Measurements from ENCODE around the gene CWC22. TPM values are rescaled to one million over a fixed set of nuclear protein-coding genes. Genes with fewer than 3 reads are reported as not detected.

Gene CWC22
- polyA plus RNA-seq, 4 donors = 9.2 to 26.1 (median 9.8) TPM

DNA sequence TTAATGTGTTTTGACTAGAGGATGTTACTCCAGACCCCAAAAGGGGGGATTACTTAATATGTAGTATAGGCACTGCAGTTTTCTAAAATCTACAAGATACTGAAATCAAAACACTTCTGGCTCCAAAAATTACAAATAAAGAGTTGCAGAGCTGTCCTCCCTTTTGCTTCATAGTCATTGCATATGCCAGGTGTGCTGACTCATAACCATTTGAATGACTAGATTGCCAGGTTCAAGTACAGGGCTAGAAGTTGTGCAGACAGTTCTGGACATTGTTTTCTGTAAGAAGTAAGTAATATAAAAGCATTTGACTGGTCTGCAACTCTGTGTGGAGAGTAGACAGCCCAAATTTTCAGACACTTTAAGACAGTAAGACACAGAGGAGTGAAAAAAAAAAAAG lies 6.7 kb downstream of the CWC22 start:
- H3K36me3 ChIP-seq (ENCODE audit: control insufficient read depth in 3 of 3, insufficient read depth in 2 of 3, low read depth in 1 of 3, low read length in 3 of 3) = no peaks in the 10 kb centered on the region
- no peaks in the 10 kb centered on the region for H3K27me3 ChIP-seq (ENCODE audit: control insufficient read depth in 3 of 3, insufficient read depth in 3 of 3, low read length in 3 of 3)
- no peak overlapping the region for H3K4me3 ChIP-seq (ENCODE audit: low read depth in 1 of 3, low read length in 3 of 3)
- H3K27ac ChIP-seq (ENCODE audit: low read depth in 1 of 3, low read length in 2 of 3) = no peak overlapping the region
- H3K4me1 ChIP-seq (ENCODE audit: control insufficient read depth in 3 of 3, insufficient read depth in 2 of 3, low read depth in 1 of 3, low read length in 2 of 3) = peaks cover 0 to 5% (median 3%) of the 10 kb centered on the region in 3 donors
- no peak for FAIRE-seq
- H3K9me3 ChIP-seq (ENCODE audit: control insufficient read depth in 2 of 2, insufficient read depth in 1 of 2, low read depth in 1 of 2, low read length in 1 of 2) = no peaks in the 10 kb centered on the region
- DNase-seq = no peak

DNA sequence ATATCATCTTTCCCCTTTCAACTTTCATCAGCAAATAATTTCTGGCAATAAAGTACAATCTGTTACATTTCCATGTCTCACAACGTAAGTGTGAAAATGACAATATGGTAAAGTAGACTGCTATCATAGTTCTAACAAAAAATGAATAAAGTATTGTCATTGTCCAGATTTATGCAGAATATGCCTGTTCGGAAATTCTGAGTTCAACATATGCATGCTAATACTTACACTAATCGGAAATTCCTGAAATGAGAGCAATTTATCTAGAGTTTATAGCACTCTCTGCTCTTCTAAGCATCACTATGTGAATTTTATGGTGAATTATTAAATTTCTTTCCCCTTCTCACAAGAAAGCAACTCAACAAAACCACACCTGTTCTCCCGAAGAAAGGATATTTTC lies 8.1 kb downstream of the CWC22 start:
- 95 to 97% (median 96%) methylated on average over 4 of the region's 4 CpGs for WGBS, 3 donors
- H3K36me3 ChIP-seq (ENCODE audit: control insufficient read depth in 3 of 3, insufficient read depth in 2 of 3, low read depth in 1 of 3, low read length in 3 of 3) = no peaks in the 10 kb centered on the region
- H3K4me3 ChIP-seq (ENCODE audit: low read depth in 1 of 3, low read length in 3 of 3) = no peak overlapping the region
- H3K9me3 ChIP-seq (ENCODE audit: control insufficient read depth in 2 of 2, insufficient read depth in 1 of 2, low read depth in 1 of 2, low read length in 1 of 2) = no peaks in the 10 kb centered on the region
- DNase-seq = no peak
- H3K27me3 ChIP-seq (ENCODE audit: control insufficient read depth in 3 of 3, insufficient read depth in 3 of 3, low read length in 3 of 3) = no peaks in the 10 kb centered on the region
- H3K4me1 ChIP-seq (ENCODE audit: control insufficient read depth in 3 of 3, insufficient read depth in 2 of 3, low read depth in 1 of 3, low read length in 2 of 3) = peaks cover 0 to 5% (median 3%) of the 10 kb centered on the region in 3 donors
- no peak for FAIRE-seq
- no peak overlapping the region for H3K27ac ChIP-seq (ENCODE audit: low read depth in 1 of 3, low read length in 2 of 3)

DNA sequence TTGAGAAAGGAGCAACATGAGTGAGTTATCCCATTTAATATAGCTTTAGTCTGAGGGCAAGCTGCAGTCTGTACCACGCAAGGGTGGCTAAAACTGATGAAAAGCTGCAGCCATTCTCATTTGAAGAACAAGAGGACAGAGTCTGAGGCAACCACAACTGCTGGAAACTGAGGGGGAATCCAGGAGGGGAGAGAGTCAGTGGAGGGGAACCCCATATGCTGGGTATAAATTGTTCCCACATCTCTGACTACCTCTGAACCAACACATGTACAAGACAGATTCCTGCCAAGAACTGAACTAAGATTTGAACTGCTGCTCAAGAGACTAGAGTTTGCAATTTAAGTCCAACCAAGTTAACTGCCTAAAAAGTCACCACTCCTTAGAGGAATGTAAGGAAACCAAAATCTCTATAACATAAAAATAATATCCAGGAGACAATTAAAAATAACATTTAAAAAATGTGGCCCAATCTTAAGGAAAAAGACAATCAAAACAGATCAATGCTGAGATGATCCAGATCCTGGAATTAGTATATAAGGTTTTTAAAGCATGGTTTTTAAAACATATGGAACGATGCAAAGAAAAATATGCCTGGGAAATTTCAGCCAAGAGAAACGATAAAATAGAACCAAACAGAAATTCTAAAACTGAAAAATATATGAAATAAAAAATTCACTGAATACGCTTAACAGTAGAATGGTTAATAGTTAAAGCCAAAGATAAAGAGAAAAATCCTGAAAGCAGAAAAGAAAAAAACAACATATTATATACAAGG lies 11.2 kb downstream of the CWC22 start:
- Histone ChIP-seq H3K9me3 (ENCODE audit: control insufficient read depth in 2 of 2, insufficient read depth in 1 of 2, low read depth in 1 of 2, low read length in 1 of 2) (no peaks in the 10 kb centered on the region), H3K27me3 (ENCODE audit: control insufficient read depth in 3 of 3, insufficient read depth in 3 of 3, low read length in 3 of 3) (no peaks in the 10 kb centered on the region), H3K36me3 (ENCODE audit: control insufficient read depth in 3 of 3, insufficient read depth in 2 of 3, low read depth in 1 of 3, low read length in 3 of 3) (peaks cover 0 to 6% (median 5%) of the 10 kb centered on the region in 3 donors), H3K27ac (ENCODE audit: low read depth in 1 of 3, low read length in 2 of 3) (no peak overlapping the region), H3K4me3 (ENCODE audit: low read depth in 1 of 3, low read length in 3 of 3) (no peak overlapping the region), H3K4me1 (ENCODE audit: control insufficient read depth in 3 of 3, insufficient read depth in 2 of 3, low read depth in 1 of 3, low read length in 2 of 3) (no peaks in the 10 kb centered on the region)
- 93 to 97% (median 97%) methylated on average over 4 of the region's 4 CpGs for WGBS, 3 donors
- DNase-seq = no peak
- no peak for FAIRE-seq

- WGBS, 3 donors = 88 to 97% (median 90%) methylated on average over 4 of the region's 4 CpGs
- H3K27me3 ChIP-seq (ENCODE audit: control insufficient read depth in 3 of 3, insufficient read depth in 3 of 3, low read length in 3 of 3) = no peaks in the 10 kb centered on the region
- H3K4me3 ChIP-seq (ENCODE audit: low read depth in 1 of 3, low read length in 3 of 3) = no peak overlapping the region
- H3K4me1 ChIP-seq (ENCODE audit: control insufficient read depth in 3 of 3, insufficient read depth in 2 of 3, low read depth in 1 of 3, low read length in 2 of 3) = no peaks in the 10 kb centered on the region
- H3K27ac ChIP-seq (ENCODE audit: low read depth in 1 of 3, low read length in 2 of 3) = no peak overlapping the region
- no peaks in the 10 kb centered on the region for H3K9me3 ChIP-seq (ENCODE audit: control insufficient read depth in 2 of 2, insufficient read depth in 1 of 2, low read depth in 1 of 2, low read length in 1 of 2)
- DNase-seq (no peak), FAIRE-seq (no peak)
- peaks cover 0 to 11% (median 10%) of the 10 kb centered on the region in 3 donors for H3K36me3 ChIP-seq (ENCODE audit: control insufficient read depth in 3 of 3, insufficient read depth in 2 of 3, low read depth in 1 of 3, low read length in 3 of 3)
Measured at GRCh38 chr2:179991344-179991743, 15.8 kb downstream of the CWC22 start.

- no peaks in the 10 kb centered on the region for H3K9me3 ChIP-seq (ENCODE audit: control insufficient read depth in 2 of 2, insufficient read depth in 1 of 2, low read depth in 1 of 2, low read length in 1 of 2)
- no peak for DNase-seq
- WGBS, 3 donors = 74 to 75% (median 75%) methylated on average over 5 of the region's 5 CpGs
- no peak overlapping the region for H3K4me3 ChIP-seq (ENCODE audit: low read depth in 1 of 3, low read length in 3 of 3)
- no peaks in the 10 kb centered on the region for H3K27me3 ChIP-seq (ENCODE audit: control insufficient read depth in 3 of 3, insufficient read depth in 3 of 3, low read length in 3 of 3)
- no peak for FAIRE-seq
- H3K4me1 ChIP-seq (ENCODE audit: control insufficient read depth in 3 of 3, insufficient read depth in 2 of 3, low read depth in 1 of 3, low read length in 2 of 3) = no peaks in the 10 kb centered on the region
- H3K27ac ChIP-seq (ENCODE audit: low read depth in 1 of 3, low read length in 2 of 3) = no peak overlapping the region
- H3K36me3 ChIP-seq (ENCODE audit: control insufficient read depth in 3 of 3, insufficient read depth in 2 of 3, low read depth in 1 of 3, low read length in 3 of 3) = peaks cover 0 to 12% (median 11%) of the 10 kb centered on the region in 3 donors
Measured at GRCh38 chr2:179990676-179991317, 16.3 kb downstream of the CWC22 start.

- Histone ChIP-seq H3K27me3 (ENCODE audit: control insufficient read depth in 3 of 3, insufficient read depth in 3 of 3, low read length in 3 of 3) (no peaks in the 10 kb centered on the region), H3K4me1 (ENCODE audit: control insufficient read depth in 3 of 3, insufficient read depth in 2 of 3, low read depth in 1 of 3, low read length in 2 of 3) (no peaks in the 10 kb centered on the region), H3K4me3 (ENCODE audit: low read depth in 1 of 3, low read length in 3 of 3) (no peak overlapping the region), H3K27ac (ENCODE audit: low read depth in 1 of 3, low read length in 2 of 3) (no peak overlapping the region), H3K36me3 (ENCODE audit: control insufficient read depth in 3 of 3, insufficient read depth in 2 of 3, low read depth in 1 of 3, low read length in 3 of 3) (peaks cover 0 to 17% (median 11%) of the 10 kb centered on the region in 3 donors), H3K9me3 (ENCODE audit: control insufficient read depth in 2 of 2, insufficient read depth in 1 of 2, low read depth in 1 of 2, low read length in 1 of 2) (no peaks in the 10 kb centered on the region)
- 70 to 100% (median 94%) methylated on average over 1 of the region's 1 CpG for WGBS, 3 donors
- DNase-seq (no peak), FAIRE-seq (no peak)
Measured at GRCh38 chr2:179987916-179988315, 19.2 kb downstream of the CWC22 start.

DNA sequence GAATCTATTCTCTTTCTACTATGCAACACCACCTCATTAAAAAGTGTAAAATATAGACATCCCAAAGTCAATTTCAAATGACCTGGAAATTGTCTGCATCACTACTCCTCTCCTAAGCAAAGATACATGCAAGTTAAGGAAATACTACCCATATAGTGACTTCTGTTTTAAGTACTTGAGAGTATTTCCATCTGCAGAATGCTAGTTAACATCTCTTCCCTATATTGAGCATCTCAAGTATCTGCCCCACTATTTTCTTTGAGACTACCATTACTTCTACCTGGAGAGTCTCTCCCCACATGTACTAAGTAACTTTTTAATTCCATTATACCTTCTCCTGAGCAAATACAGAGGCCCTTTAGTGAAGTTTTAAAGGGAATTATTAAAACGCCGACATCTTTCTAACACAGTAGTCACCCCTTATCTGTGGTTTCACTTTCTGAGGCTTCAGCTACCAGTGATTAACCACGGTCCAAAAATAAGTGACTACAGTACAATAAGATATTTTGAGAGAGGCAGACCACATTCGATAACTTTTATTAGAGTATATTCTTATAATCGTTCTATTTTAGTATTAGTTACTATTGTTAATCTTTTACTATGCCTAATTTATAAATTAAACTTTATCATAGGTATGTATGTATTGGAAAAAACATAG lies 21.8 kb downstream of the CWC22 start:
- WGBS, 3 donors = 69 to 82% (median 69%) methylated on average over 5 of the region's 5 CpGs

GRCh38 chr2:179983250-179983932 lies 23.7 kb downstream of the CWC22 start:
- no peaks in the 10 kb centered on the region for H3K4me1 ChIP-seq (ENCODE audit: control insufficient read depth in 3 of 3, insufficient read depth in 2 of 3, low read depth in 1 of 3, low read length in 2 of 3)
- H3K4me3 ChIP-seq (ENCODE audit: low read depth in 1 of 3, low read length in 3 of 3) = no peak overlapping the region
- DNase-seq (no peak), FAIRE-seq (no peak)
- peaks cover 8% of the 10 kb centered on the region in 3 donors for H3K36me3 ChIP-seq (ENCODE audit: control insufficient read depth in 3 of 3, insufficient read depth in 2 of 3, low read depth in 1 of 3, low read length in 3 of 3)
- no peaks in the 10 kb centered on the region for H3K9me3 ChIP-seq (ENCODE audit: control insufficient read depth in 2 of 2, insufficient read depth in 1 of 2, low read depth in 1 of 2, low read length in 1 of 2)
- no peaks in the 10 kb centered on the region for H3K27me3 ChIP-seq (ENCODE audit: control insufficient read depth in 3 of 3, insufficient read depth in 3 of 3, low read length in 3 of 3)
- WGBS, 3 donors = 58 to 100% (median 96%) methylated on average over 1 of the region's 1 CpG
- no peak overlapping the region for H3K27ac ChIP-seq (ENCODE audit: low read depth in 1 of 3, low read length in 2 of 3)

More for the DNA sequence above, 21.8 kb downstream of the CWC22 start:
- no peaks in the 10 kb centered on the region for H3K27me3 ChIP-seq (ENCODE audit: control insufficient read depth in 3 of 3, insufficient read depth in 3 of 3, low read length in 3 of 3)
- DNase-seq (no peak), FAIRE-seq (no peak)
- peaks cover 0 to 10% (median 10%) of the 10 kb centered on the region in 3 donors for H3K36me3 ChIP-seq (ENCODE audit: control insufficient read depth in 3 of 3, insufficient read depth in 2 of 3, low read depth in 1 of 3, low read length in 3 of 3)
- no peak overlapping the region for H3K27ac ChIP-seq (ENCODE audit: low read depth in 1 of 3, low read length in 2 of 3)
- no peak overlapping the region for H3K4me3 ChIP-seq (ENCODE audit: low read depth in 1 of 3, low read length in 3 of 3)
- no peaks in the 10 kb centered on the region for H3K9me3 ChIP-seq (ENCODE audit: control insufficient read depth in 2 of 2, insufficient read depth in 1 of 2, low read depth in 1 of 2, low read length in 1 of 2)
- H3K4me1 ChIP-seq (ENCODE audit: control insufficient read depth in 3 of 3, insufficient read depth in 2 of 3, low read depth in 1 of 3, low read length in 2 of 3) = no peaks in the 10 kb centered on the region

Measured in small intestine (tissue), 7 donors.